Neural progenitor cell (in vitro differentiated cells): ENCODE data around the gene MYRIP. TPM values are rescaled to one million over a fixed set of nuclear protein-coding genes. Genes with fewer than 3 reads are reported as not detected.

Experiments
- DNase-seq: peaks from one replicate; pipeline ENCODE4 v3.0.0-alpha.2; 2016; ENCODE audit warnings: low spot score
- H2AFZ ChIP-seq: fragments of 200-600 bp; sonication (generic); replicated peaks from 2 replicates; pipeline ENCODE4 v1.6.1; 2016; ENCODE audit warnings: antibody characterized with exemption
- H3F3A ChIP-seq: fragments of 200-600 bp; sonication (generic); 2 replicates; pipeline ENCODE4 v1.6.1; 2016; ENCODE audit warnings: antibody characterized with exemption, low read depth
- H3K27ac ChIP-seq: fragments of 200-600 bp; sonication (generic); 2 replicates; pipeline ENCODE4 v1.5.1; 2016; ENCODE audit warnings: mild to moderate bottlenecking
- H3K27me3 ChIP-seq: fragments of 200-600 bp; sonication (generic); 2 replicates; pipeline ENCODE4 v1.6.1; 2016; ENCODE audit warnings: mild to moderate bottlenecking, moderate library complexity
- H3K36me3 ChIP-seq: fragments of 200-600 bp; sonication (generic); 2 replicates; pipeline ENCODE4 v1.5.1; 2016
- H3K4me1 ChIP-seq: fragments of 200-600 bp; sonication (generic); 2 replicates; pipeline ENCODE4 v1.6.1; 2016; ENCODE audit warnings: mixed run types
- H3K4me2 ChIP-seq: fragments of 200-600 bp; sonication (generic); 2 replicates; pipeline ENCODE4 v1.6.1; 2016
- H3K4me3 ChIP-seq: fragments of 200-600 bp; sonication (generic); 2 replicates; pipeline ENCODE4 v1.5.1; 2016
- H3K79me2 ChIP-seq: fragments of 200-600 bp; sonication (generic); 2 replicates; pipeline ENCODE4 v1.6.1; 2016; ENCODE audit warnings: low read depth
- H3K9ac ChIP-seq: fragments of 200-600 bp; sonication (generic); 2 replicates; pipeline ENCODE4 v1.6.1; 2016
- H3K9me3 ChIP-seq: fragments of 200-600 bp; sonication (generic); 2 replicates; pipeline ENCODE4 v1.5.1; 2016; ENCODE audit warnings: low read depth
- H4K20me1 ChIP-seq: fragments of 200-600 bp; sonication (generic); 2 replicates; pipeline ENCODE4 v1.6.1; 2016; ENCODE audit warnings: low read depth
- H3K27ac Mint-ChIP-seq: 3 replicates; pipeline ENCODE4 v1.8.0; 2021; ENCODE audit warnings: mixed read lengths
- H3K27me3 Mint-ChIP-seq: 2 replicates; pipeline ENCODE4 v1.8.0; 2022; ENCODE audit warnings: low read depth, mild to moderate bottlenecking, inconsistent platforms, moderate library complexity, mixed read lengths; ENCODE audit not compliant: insufficient read depth
- H3K36me3 Mint-ChIP-seq: 3 replicates; pipeline ENCODE4 v1.8.0; 2021; ENCODE audit warnings: mixed read lengths
- H3K4me1 Mint-ChIP-seq: 3 replicates; pipeline ENCODE4 v1.8.0; 2021; ENCODE audit warnings: mixed read lengths
- H3K4me3 Mint-ChIP-seq: 3 replicates; pipeline ENCODE4 v1.8.0; 2021; ENCODE audit warnings: mild to moderate bottlenecking, moderate library complexity, mixed read lengths
- H3K9me3 Mint-ChIP-seq: 3 replicates; pipeline ENCODE4 v1.8.0; 2020; ENCODE audit warnings: mixed read lengths
- EZH2 ChIP-seq: fragments of 200-600 bp; sonication (generic); IDR thresholded peaks from 2 replicates; pipeline ENCODE4 v1.6.1; 2017; ENCODE audit warnings: antibody characterized with exemption, mild to moderate bottlenecking, moderate library complexity
- EZH2phosphoT487 ChIP-seq: fragments of 200-600 bp; sonication (generic); IDR thresholded peaks from 2 replicates; pipeline ENCODE4 v1.6.1; 2017; ENCODE audit warnings: antibody characterized with exemption
- total RNA-seq: library from RNA; depleted of rRNA; stranded (reverse); fragments of >200 nt; gene quantifications from 2 replicates; pipeline ENCODE4 v1.2.3, GENCODE V29; 2015; ENCODE audit warnings: low replicate concordance
- TF ChIP-seq, protein P1 (sequence below): fragments of 200-600 bp; sonication (generic); IDR thresholded peaks from 2 replicates; pipeline ENCODE4 v1.5.1; 2017; ENCODE audit warnings: antibody characterized with exemption, mild to moderate bottlenecking

MYRIP gene
- total RNA-seq, 1 donor from 2014 or later: 0.62 TPM

GRCh38 chr3:39810647-39811161 lies 1.3 kb downstream of the MYRIP start:
- no peak overlapping the region for H2AFZ ChIP-seq

GRCh38 chr3:39811561-39811960 lies 2.2 kb downstream of the MYRIP start:
- TF ChIP-seq, protein P1, sequence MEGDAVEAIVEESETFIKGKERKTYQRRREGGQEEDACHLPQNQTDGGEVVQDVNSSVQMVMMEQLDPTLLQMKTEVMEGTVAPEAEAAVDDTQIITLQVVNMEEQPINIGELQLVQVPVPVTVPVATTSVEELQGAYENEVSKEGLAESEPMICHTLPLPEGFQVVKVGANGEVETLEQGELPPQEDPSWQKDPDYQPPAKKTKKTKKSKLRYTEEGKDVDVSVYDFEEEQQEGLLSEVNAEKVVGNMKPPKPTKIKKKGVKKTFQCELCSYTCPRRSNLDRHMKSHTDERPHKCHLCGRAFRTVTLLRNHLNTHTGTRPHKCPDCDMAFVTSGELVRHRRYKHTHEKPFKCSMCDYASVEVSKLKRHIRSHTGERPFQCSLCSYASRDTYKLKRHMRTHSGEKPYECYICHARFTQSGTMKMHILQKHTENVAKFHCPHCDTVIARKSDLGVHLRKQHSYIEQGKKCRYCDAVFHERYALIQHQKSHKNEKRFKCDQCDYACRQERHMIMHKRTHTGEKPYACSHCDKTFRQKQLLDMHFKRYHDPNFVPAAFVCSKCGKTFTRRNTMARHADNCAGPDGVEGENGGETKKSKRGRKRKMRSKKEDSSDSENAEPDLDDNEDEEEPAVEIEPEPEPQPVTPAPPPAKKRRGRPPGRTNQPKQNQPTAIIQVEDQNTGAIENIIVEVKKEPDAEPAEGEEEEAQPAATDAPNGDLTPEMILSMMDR: no peak
- TF ChIP-seq EZH2phosphoT487: no peak
- TF ChIP-seq EZH2: no peak
- peaks cover 60% of the 10 kb centered on the region for H3K27me3 ChIP-seq
- Mint-ChIP-seq H3K36me3 (no peaks in the 10 kb centered on the region), H3K27me3 (peaks cover 49% of the 10 kb centered on the region), H3K9me3 (peaks cover 2% of the 10 kb centered on the region), H3K27ac (no peak overlapping the region), H3K4me3 (no peak overlapping the region), H3K4me1 (peaks cover 17% of the 10 kb centered on the region)
- H3K4me1 ChIP-seq: peaks cover 14% of the 10 kb centered on the region
- no peaks in the 10 kb centered on the region for H3K36me3 ChIP-seq
- H4K20me1 ChIP-seq: peaks cover 9% of the 10 kb centered on the region
- H3K9ac ChIP-seq: no peak overlapping the region
- H2AFZ ChIP-seq: no peak overlapping the region
- H3K4me2 ChIP-seq: no peak overlapping the region
- no peak for DNase-seq
- H3F3A ChIP-seq: peaks cover 32% of the 10 kb centered on the region
- no peak overlapping the region for H3K4me3 ChIP-seq
- no peaks in the 10 kb centered on the region for H3K9me3 ChIP-seq
- no peak overlapping the region for H3K27ac ChIP-seq
- H3K79me2 ChIP-seq: no peaks in the 10 kb centered on the region

More at GRCh38 chr3:39810647-39811161, 1.3 kb downstream of the MYRIP start:
- H3K27me3 Mint-ChIP-seq: peaks cover 55% of the 10 kb centered on the region
- no peak overlapping the region for H3K27ac Mint-ChIP-seq
- peak; percentile 15 for DNase-seq
- peak; percentile 9 for TF ChIP-seq EZH2
- TF ChIP-seq, protein P1: no peak
- peak; percentile 29 for TF ChIP-seq EZH2phosphoT487
- no peak overlapping the region for H3K9ac ChIP-seq
- peaks cover 2% of the 10 kb centered on the region for H3K9me3 Mint-ChIP-seq
- peaks cover 17% of the 10 kb centered on the region for H3K4me1 Mint-ChIP-seq
- H4K20me1 ChIP-seq: peaks cover 9% of the 10 kb centered on the region
- no peaks in the 10 kb centered on the region for H3K36me3 ChIP-seq
- H3F3A ChIP-seq: peaks cover 32% of the 10 kb centered on the region
- no peaks in the 10 kb centered on the region for H3K79me2 ChIP-seq
- H3K4me2 ChIP-seq: peak overlapping the region; percentile 94
- H3K36me3 Mint-ChIP-seq: no peaks in the 10 kb centered on the region
- H3K27me3 ChIP-seq: peaks cover 69% of the 10 kb centered on the region
- peak overlapping the region; percentile 64 for H3K4me3 ChIP-seq
- H3K4me3 Mint-ChIP-seq: peak overlapping the region; percentile 93
- H3K9me3 ChIP-seq: no peaks in the 10 kb centered on the region
- no peak overlapping the region for H3K27ac ChIP-seq
- H3K4me1 ChIP-seq: peaks cover 14% of the 10 kb centered on the region

DNA sequence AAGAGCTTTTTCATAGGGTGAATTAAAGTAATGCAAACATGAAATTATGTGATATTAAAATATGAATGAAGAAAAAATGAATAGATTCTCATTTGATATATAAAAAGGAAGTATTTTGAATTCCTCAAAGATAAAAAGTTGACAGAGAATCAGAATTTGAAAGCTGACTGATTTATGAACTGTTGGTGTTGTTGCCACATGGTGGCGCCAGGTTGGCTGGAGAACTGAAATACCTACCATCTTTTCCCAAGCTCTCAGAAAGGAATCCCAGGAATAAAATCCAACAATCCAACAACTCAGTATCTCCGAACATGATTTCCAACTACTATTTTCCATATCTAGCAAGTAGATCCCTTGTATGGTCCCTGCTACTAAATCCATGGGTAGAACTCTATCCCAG lies 3.1 kb downstream of the MYRIP start:
- no peak for TF ChIP-seq EZH2
- TF ChIP-seq, protein P1: peak; percentile 68
- Histone ChIP-seq H3F3A (peaks cover 32% of the 10 kb centered on the region), H3K9ac (no peak overlapping the region), H3K9me3 (no peaks in the 10 kb centered on the region), H3K36me3 (no peaks in the 10 kb centered on the region), H4K20me1 (peaks cover 9% of the 10 kb centered on the region), H3K27me3 (peaks cover 51% of the 10 kb centered on the region), H3K27ac (no peak overlapping the region), H3K79me2 (no peaks in the 10 kb centered on the region), H3K4me1 (peaks cover 14% of the 10 kb centered on the region), H3K4me2 (no peak overlapping the region), H2AFZ (no peak overlapping the region), H3K4me3 (no peak overlapping the region)
- DNase-seq: peak; percentile 43
- Mint-ChIP-seq H3K4me3 (no peak overlapping the region), H3K4me1 (peaks cover 17% of the 10 kb centered on the region), H3K27ac (no peak overlapping the region), H3K36me3 (no peaks in the 10 kb centered on the region), H3K27me3 (peaks cover 43% of the 10 kb centered on the region), H3K9me3 (peaks cover 2% of the 10 kb centered on the region)
